ENCODE results near the gene ACVR1B. TPM values are rescaled to one million over a fixed set of nuclear protein-coding genes. Genes with fewer than 3 reads are reported as not detected.

The ACVR1B gene
- total RNA-seq, 1 donor from 2014 or later = 23.4 TPM

GRCh38 chr12:51970904-51971646 lies 19.6 kb downstream of the ACVR1B start:
- H3K4me3 ChIP-seq (ENCODE audit: low read depth, low read length) = peak overlapping the region; percentile 31
- TF ChIP-seq CTCF (conservative IDR thresholded peaks at IDR 0.05; ENCODE audit: low read depth, low read length) = peak; percentile 98

GRCh38 chr12:51971679-51972421 lies 20.4 kb downstream of the ACVR1B start:
- TF ChIP-seq CTCF (conservative IDR thresholded peaks at IDR 0.05; ENCODE audit: low read depth, low read length) = no peak
- no peak overlapping the region for H3K4me3 ChIP-seq (ENCODE audit: low read depth, low read length)
- DNase-seq (ENCODE audit: low read depth) = peak; percentile 57

More at GRCh38 chr12:51970904-51971646, 19.6 kb downstream of the ACVR1B start:
- peak; percentile 74 for DNase-seq (ENCODE audit: low read depth)

GRCh38 chr12:51972422-51972812 lies 20.9 kb downstream of the ACVR1B start:
- H3K4me3 ChIP-seq (ENCODE audit: low read depth, low read length) = peak overlapping the region; percentile 15
- no peak for TF ChIP-seq CTCF (conservative IDR thresholded peaks at IDR 0.05; ENCODE audit: low read depth, low read length)
- DNase-seq (ENCODE audit: low read depth) = no peak

- H3K4me3 ChIP-seq (ENCODE audit: low read depth, low read length) = peak overlapping the region; percentile 15
- DNase-seq (ENCODE audit: low read depth) = peak; percentile 25
- TF ChIP-seq CTCF (conservative IDR thresholded peaks at IDR 0.05; ENCODE audit: low read depth, low read length) = no peak
Measured at GRCh38 chr12:51972849-51973273, 21.4 kb downstream of the ACVR1B start.

GRCh38 chr12:51973560-51973959 lies 22.1 kb downstream of the ACVR1B start:
- no peak for TF ChIP-seq CTCF (conservative IDR thresholded peaks at IDR 0.05; ENCODE audit: low read depth, low read length)
- no peak overlapping the region for H3K4me3 ChIP-seq (ENCODE audit: low read depth, low read length)

GRCh38 chr12:51974646-51975045 lies 23.1 kb downstream of the ACVR1B start:
- no peak for DNase-seq (ENCODE audit: low read depth)
- no peak overlapping the region for H3K4me3 ChIP-seq (ENCODE audit: low read depth, low read length)
- TF ChIP-seq CTCF (conservative IDR thresholded peaks at IDR 0.05; ENCODE audit: low read depth, low read length) = no peak

More at GRCh38 chr12:51973560-51973959, 22.1 kb downstream of the ACVR1B start:
- DNase-seq (ENCODE audit: low read depth) = no peak
